A673 (cell line): Measurements from ENCODE around the gene MSANTD2.

ENCODE experiments used
- CTCF ChIP-seq: fragments of 300-800, 200-600 bp; sonication (generic); conservative IDR thresholded peaks from 2 replicates; pipeline ENCODE4 v1.5.1; 2017; ENCODE audit warnings: low read depth, mild to moderate bottlenecking, antibody characterized with exemption, low read length, moderate library complexity, mixed read lengths
- EZH2 ChIP-seq: fragments of 200-600 bp; sonication (generic); IDR thresholded peaks from 2 replicates; pipeline ENCODE4 v1.6.1; 2017; ENCODE audit warnings: borderline replicate concordance, low read depth, mild to moderate bottlenecking, mixed read lengths, antibody characterized with exemption, low read length; ENCODE audit not compliant: poor library complexity, severe bottlenecking

GRCh38 chr11:124727474-124727873 lies 72.7 kb downstream of the MSANTD2 start:
- TF ChIP-seq CTCF (no peak), EZH2 (no peak)
